ENCODE measurements around the gene ITGA5.

Gene ITGA5

GRCh38 chr12:54349679-54350078 lies 69.4 kb downstream of the ITGA5 start:
- DNase-seq: no peak

GRCh38 chr12:54349036-54349435 lies 70.0 kb downstream of the ITGA5 start:
- no peak for DNase-seq

Measured in COR-L47 (cell line).